ENCODE results near the gene CISTR. TPM values are rescaled to one million over a fixed set of nuclear protein-coding genes. Genes with fewer than 3 reads are reported as not detected.

CISTR gene
- total RNA-seq, 1 donor from 2014 or later: not detected

DNA sequence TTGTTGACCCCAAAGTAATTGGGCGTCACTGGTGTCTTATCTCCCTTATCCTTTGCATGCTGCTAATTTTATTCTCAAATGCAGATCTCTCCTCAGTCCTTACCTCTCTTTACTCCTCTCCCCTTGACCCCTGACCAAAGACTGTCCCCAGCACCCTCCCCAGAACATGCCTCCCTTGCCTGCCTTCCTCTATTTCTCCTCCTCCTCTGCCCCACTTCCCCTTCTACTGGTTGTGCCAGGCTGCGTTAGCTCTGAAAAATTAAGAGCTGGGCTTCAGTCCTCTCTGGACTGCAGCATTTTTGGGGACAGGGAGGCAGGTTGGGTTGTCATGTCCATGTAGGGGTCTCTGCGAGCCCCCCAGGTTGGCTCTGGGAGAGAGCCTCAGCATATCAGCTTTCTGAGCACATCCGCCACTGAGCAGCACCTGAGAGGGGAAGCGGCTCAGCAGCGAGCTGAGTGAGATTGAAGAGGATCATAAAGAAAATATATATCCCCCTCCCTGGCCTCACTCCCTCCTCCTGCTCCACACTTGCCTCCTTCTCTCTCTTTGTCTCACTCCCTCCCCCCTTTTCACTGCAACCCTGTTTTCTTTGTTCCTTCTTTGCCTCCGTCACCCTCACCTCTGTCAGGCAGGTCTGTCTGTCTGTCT lies 6.4 kb upstream of the CISTR start:
- no peaks in the 10 kb centered on the region for H3K36me3 Mint-ChIP-seq (ENCODE audit: unreplicated experiment)
- TF ChIP-seq, protein P1, sequence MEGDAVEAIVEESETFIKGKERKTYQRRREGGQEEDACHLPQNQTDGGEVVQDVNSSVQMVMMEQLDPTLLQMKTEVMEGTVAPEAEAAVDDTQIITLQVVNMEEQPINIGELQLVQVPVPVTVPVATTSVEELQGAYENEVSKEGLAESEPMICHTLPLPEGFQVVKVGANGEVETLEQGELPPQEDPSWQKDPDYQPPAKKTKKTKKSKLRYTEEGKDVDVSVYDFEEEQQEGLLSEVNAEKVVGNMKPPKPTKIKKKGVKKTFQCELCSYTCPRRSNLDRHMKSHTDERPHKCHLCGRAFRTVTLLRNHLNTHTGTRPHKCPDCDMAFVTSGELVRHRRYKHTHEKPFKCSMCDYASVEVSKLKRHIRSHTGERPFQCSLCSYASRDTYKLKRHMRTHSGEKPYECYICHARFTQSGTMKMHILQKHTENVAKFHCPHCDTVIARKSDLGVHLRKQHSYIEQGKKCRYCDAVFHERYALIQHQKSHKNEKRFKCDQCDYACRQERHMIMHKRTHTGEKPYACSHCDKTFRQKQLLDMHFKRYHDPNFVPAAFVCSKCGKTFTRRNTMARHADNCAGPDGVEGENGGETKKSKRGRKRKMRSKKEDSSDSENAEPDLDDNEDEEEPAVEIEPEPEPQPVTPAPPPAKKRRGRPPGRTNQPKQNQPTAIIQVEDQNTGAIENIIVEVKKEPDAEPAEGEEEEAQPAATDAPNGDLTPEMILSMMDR (IDR thresholded peaks at IDR 0.05): no peak

DNA sequence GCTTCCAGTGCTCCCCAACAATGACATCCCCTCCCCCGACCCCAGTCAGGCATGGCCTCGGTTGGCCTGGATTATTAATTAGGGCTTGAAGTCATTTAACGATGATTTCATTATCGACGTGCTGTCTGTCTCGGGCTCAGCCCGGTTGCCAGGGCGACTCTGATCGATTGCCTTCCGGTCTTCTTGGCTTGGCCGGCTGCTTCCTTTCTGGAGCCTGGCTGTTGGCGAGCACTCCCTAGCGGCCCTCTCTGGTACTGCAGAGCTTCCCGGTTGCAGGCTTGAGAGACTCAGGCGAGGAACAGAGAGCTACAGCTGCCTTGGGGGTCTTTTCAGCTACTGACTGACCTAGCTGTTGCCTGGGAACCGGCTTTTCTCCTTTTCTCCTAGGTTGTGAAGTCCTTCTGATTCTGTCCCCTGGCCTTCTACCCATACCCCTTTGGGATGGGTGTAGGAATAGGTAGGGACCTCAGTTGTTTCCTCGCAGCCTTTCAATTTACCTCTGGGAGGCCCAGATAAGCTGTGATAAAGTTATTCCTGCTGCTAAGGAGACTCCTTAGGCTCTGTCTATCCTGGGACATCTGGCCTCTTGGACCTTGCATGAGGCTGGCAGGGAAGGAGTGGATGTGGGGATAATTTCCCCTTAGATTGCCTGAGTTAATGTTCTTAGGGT lies 5.5 kb upstream of the CISTR start:
- peak overlapping the region; percentile 36 for H3K4me3 Mint-ChIP-seq (ENCODE audit: unreplicated experiment)
- no peaks in the 10 kb centered on the region for H3K36me3 Mint-ChIP-seq (ENCODE audit: unreplicated experiment)
- H3K27me3 Mint-ChIP-seq (ENCODE audit: unreplicated experiment): peaks cover 48% of the 10 kb centered on the region
- TF ChIP-seq, protein P1 (IDR thresholded peaks at IDR 0.05): peak; percentile 69
- peaks cover 9% of the 10 kb centered on the region for H3K4me1 Mint-ChIP-seq (ENCODE audit: unreplicated experiment)
- no peaks in the 10 kb centered on the region for H3K9me3 Mint-ChIP-seq (ENCODE audit: unreplicated experiment)
- no peak overlapping the region for H3K27ac Mint-ChIP-seq (ENCODE audit: unreplicated experiment)
- DNase-seq (ENCODE audit: extremely low spot score, unreplicated experiment): peak; percentile 90

More for the DNA sequence above, 6.4 kb upstream of the CISTR start:
- DNase-seq (ENCODE audit: extremely low spot score, unreplicated experiment): no peak
- no peaks in the 10 kb centered on the region for H3K9me3 Mint-ChIP-seq (ENCODE audit: unreplicated experiment)
- H3K4me1 Mint-ChIP-seq (ENCODE audit: unreplicated experiment): peaks cover 9% of the 10 kb centered on the region
- H3K27ac Mint-ChIP-seq (ENCODE audit: unreplicated experiment): no peak overlapping the region
- H3K4me3 Mint-ChIP-seq (ENCODE audit: unreplicated experiment): no peak overlapping the region
- H3K27me3 Mint-ChIP-seq (ENCODE audit: unreplicated experiment): peaks cover 55% of the 10 kb centered on the region

DNA sequence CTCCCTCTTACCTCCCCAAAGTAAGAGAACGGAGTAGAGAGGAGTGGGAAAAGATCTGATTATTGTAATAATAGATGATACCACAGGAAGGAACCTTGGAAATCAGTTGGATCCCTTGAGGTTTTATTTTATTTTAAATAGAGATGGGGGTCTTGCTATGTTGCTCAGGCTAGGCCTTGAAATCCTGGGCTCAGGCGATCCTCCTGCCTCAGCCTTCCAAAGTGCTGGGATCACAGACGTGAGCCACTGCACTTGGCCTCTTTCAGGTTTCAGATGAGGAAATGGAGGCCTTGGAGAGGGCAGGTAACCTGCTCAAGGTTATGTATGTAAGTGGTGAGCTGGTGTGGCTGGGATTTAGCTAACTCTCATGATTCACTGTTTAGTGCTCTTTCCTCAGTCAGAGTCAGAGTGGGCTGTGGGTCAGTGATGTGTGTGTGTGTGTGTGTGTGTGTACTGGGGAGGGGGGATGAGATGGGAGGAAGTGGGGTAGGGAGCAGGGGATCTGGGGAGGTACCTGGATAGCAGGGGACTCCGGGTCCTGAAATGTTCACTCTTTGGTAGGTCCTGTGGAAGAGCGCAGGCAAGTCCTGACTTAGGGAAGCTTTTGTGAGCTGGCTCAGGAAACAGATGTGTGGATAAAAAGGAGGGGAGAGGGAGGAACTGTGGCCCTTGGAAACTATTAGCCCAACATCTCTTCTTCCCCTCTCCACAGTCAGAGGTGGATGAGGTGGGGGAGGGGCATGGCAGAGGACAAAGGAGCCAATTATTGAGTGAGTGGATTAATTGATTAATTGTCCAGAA lies 4.7 kb upstream of the CISTR start:
- DNase-seq (ENCODE audit: extremely low spot score, unreplicated experiment): no peak
- Mint-ChIP-seq H3K4me1 (ENCODE audit: unreplicated experiment) (peaks cover 8% of the 10 kb centered on the region), H3K27ac (ENCODE audit: unreplicated experiment) (no peak overlapping the region), H3K9me3 (ENCODE audit: unreplicated experiment) (no peaks in the 10 kb centered on the region), H3K27me3 (ENCODE audit: unreplicated experiment) (peaks cover 48% of the 10 kb centered on the region), H3K36me3 (ENCODE audit: unreplicated experiment) (no peaks in the 10 kb centered on the region), H3K4me3 (ENCODE audit: unreplicated experiment) (no peak overlapping the region)
- TF ChIP-seq, protein P1 (IDR thresholded peaks at IDR 0.05): no peak

DNA sequence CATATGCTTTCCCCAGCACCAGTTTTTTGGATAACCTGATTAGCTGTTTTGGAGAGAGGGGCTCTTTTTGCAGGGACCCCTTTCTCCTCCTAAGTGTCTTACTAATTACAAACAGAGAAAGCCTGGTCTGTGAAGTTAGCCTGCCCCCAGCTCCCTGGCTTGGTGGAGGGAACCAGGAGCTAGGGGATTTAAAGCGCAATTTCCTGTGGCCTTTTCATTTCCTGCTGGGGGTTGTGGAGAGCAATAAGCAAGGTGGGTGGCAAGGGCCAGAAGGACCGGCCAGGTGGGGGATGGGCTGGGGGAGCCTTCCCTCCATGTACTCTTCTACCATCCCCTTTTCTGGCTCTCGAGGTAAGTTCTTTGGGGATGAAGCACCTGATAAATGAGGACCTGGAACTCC lies 4.1 kb upstream of the CISTR start:
- Mint-ChIP-seq H3K36me3 (ENCODE audit: unreplicated experiment) (no peaks in the 10 kb centered on the region), H3K27me3 (ENCODE audit: unreplicated experiment) (peaks cover 43% of the 10 kb centered on the region), H3K27ac (ENCODE audit: unreplicated experiment) (no peak overlapping the region), H3K9me3 (ENCODE audit: unreplicated experiment) (no peaks in the 10 kb centered on the region), H3K4me3 (ENCODE audit: unreplicated experiment) (no peak overlapping the region), H3K4me1 (ENCODE audit: unreplicated experiment) (peaks cover 5% of the 10 kb centered on the region)
- TF ChIP-seq, protein P1 (IDR thresholded peaks at IDR 0.05): no peak
- DNase-seq (ENCODE audit: extremely low spot score, unreplicated experiment): no peak

DNA sequence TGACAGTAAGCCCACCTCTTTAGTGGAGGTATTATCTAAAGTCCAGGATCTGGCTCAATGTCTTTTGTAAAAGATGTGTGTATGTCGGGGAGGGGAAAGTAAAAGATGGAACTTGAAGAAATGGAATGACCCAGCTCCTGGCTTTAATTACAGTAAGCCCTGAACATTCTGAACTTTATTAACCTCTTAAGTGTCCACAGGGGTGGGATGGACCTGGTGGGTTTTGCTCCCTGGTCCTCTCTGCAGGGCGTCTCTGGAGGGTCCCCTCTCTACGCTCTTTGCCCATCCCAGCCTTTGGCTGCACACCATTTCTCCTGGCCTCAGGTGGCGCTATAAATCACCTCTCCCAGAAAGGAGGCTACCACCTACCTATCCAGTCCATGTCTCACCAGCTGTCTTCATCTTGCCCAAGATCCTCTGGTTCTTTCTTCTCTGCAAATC lies 3.7 kb upstream of the CISTR start:
- no peak overlapping the region for H3K4me3 Mint-ChIP-seq (ENCODE audit: unreplicated experiment)
- H3K27ac Mint-ChIP-seq (ENCODE audit: unreplicated experiment): no peak overlapping the region

More for the DNA sequence above, 3.7 kb upstream of the CISTR start:
- Mint-ChIP-seq H3K4me1 (ENCODE audit: unreplicated experiment) (peaks cover 9% of the 10 kb centered on the region), H3K36me3 (ENCODE audit: unreplicated experiment) (no peaks in the 10 kb centered on the region), H3K27me3 (ENCODE audit: unreplicated experiment) (peaks cover 43% of the 10 kb centered on the region), H3K9me3 (ENCODE audit: unreplicated experiment) (no peaks in the 10 kb centered on the region)
- DNase-seq (ENCODE audit: extremely low spot score, unreplicated experiment): no peak
- TF ChIP-seq, protein P1 (IDR thresholded peaks at IDR 0.05): no peak

Data from osteocyte (in vitro differentiated cells).